B cell (primary cell): ENCODE data around the gene NCKAP1. TPM values are rescaled to one million over a fixed set of nuclear protein-coding genes. Genes with fewer than 3 reads are reported as not detected.
"Not testable (repeated sequence)": the region's sequence is repeated elsewhere in the genome, so short reads cannot be mapped to it uniquely, and the experiment has no call there.

Experiments used
- ATAC-seq: fragments of 200-7000 bp; cut with Tn5 transposase; one replicate; pipeline ENCODE4 v1.10.0; 2021; ENCODE audit warnings: low read depth, mild to moderate bottlenecking, moderate number of reproducible peaks, moderate library complexity
- CTCF ChIA-PET: fragments of 350-600 bp; sonication (Branson Sonifier 250); formaldehyde crosslinking; loops from one replicate; lab custom pipeline; 2021; ENCODE audit warnings: antibody characterized with exemption, inconsistent platforms; lab: Charles Lee
- POLR2A ChIA-PET: fragments of 350-600 bp; sonication (Branson Sonifier 250); formaldehyde crosslinking; loops from one replicate; lab custom pipeline; 2021; ENCODE audit warnings: antibody characterized with exemption; lab: Charles Lee
- DNase-seq: peaks from one replicate; pipeline ENCODE4 v3.0.0; 2013
- H2AFZ ChIP-seq: 2 replicates; pipeline ENCODE4 v1.6.1; 2012; ENCODE audit warnings: mild to moderate bottlenecking, low read depth, low read length; ENCODE audit not compliant: insufficient read depth, poor library complexity, severe bottlenecking
- H3K27ac ChIP-seq, 2 donors: 1 replicate in 1 of 2; 2 replicates in 1 of 2; pipeline ENCODE4 v1.5.1; 2012 to 2013; ENCODE audit warnings: low read length in 2 of 2, mild to moderate bottlenecking in 2 of 2, moderate library complexity in 1 of 2
- H3K27me3 ChIP-seq, 4 experiments: fragments of 200-600 bp in 1 of 4; sonication (generic) in 1 of 4; replicated peaks in 1 of 4; 1 replicate in 2 of 4; 2 replicates in 2 of 4; pipeline versions ENCODE4 v1.6.1 to v1.7.0; 2013 to 2016; ENCODE audit warnings: low read length in 3 of 4, mild to moderate bottlenecking in 2 of 4, mixed read lengths in 1 of 4, moderate library complexity in 1 of 4; ENCODE audit not compliant: insufficient read depth in 4 of 4, control insufficient read depth in 3 of 4; ENCODE audit errors: control extremely low read depth in 1 of 4
- H3K36me3 ChIP-seq, 2 experiments: replicated peaks in 1 of 2; 1 replicate in 1 of 2; 2 replicates in 1 of 2; pipeline versions ENCODE4 v1.6.1 to v1.7.1; 2013; ENCODE audit warnings: low read length in 1 of 2; ENCODE audit not compliant: insufficient read depth in 2 of 2, control insufficient read depth in 1 of 2; ENCODE audit errors: control extremely low read depth in 1 of 2, extremely low read depth in 1 of 2
- H3K4me1 ChIP-seq, 2 donors: fragments of 200-600 bp in 1 of 2; sonication (generic) in 1 of 2; 1 replicate in 1 of 2; 2 replicates in 1 of 2; pipeline versions ENCODE4 v1.5.1 to v1.6.1; 2013 to 2017; ENCODE audit warnings: low read length in 2 of 2; ENCODE audit not compliant: control insufficient read depth in 2 of 2, insufficient read depth in 2 of 2
- H3K4me2 ChIP-seq: replicated peaks from 2 replicates; pipeline ENCODE3; 2012; ENCODE audit warnings: mild to moderate bottlenecking, low read depth, low read length; ENCODE audit not compliant: poor library complexity, severe bottlenecking
- H3K4me3 ChIP-seq, 5 experiments: fragments of 200-600 bp in 1 of 5; sonication (generic) in 1 of 5; 1 replicate in 3 of 5; 2 replicates in 2 of 5; pipeline versions ENCODE4 v1.5.1 to v1.7.0; 2011 to 2016; ENCODE audit warnings: low read length in 4 of 5, mild to moderate bottlenecking in 4 of 5, low read depth in 2 of 5, control low read depth in 1 of 5, moderate library complexity in 1 of 5; ENCODE audit not compliant: insufficient read depth in 1 of 5; ENCODE audit errors: control extremely low read depth in 1 of 5, extremely low read depth in 1 of 5
- H3K79me2 ChIP-seq: fragments of 200-600 bp; sonication (generic); one replicate; pipeline ENCODE4 v1.6.0; 2016; ENCODE audit warnings: low read length; ENCODE audit not compliant: control insufficient read depth, insufficient read depth
- H3K9ac ChIP-seq: fragments of 200-600 bp; sonication (generic); 2 replicates; pipeline ENCODE4 v1.6.1; 2017; ENCODE audit warnings: mild to moderate bottlenecking, low read length, moderate library complexity
- H3K9me3 ChIP-seq, 3 donors: one replicate each; pipeline versions ENCODE4 v1.6.1 to v1.7.1; 2013; ENCODE audit warnings: low read length in 2 of 3; ENCODE audit not compliant: control insufficient read depth in 2 of 3, insufficient read depth in 1 of 3; ENCODE audit errors: control extremely low read depth in 1 of 3
- H4K20me1 ChIP-seq: 2 replicates; pipeline ENCODE4 v1.6.0; 2012; ENCODE audit warnings: mild to moderate bottlenecking, low read length; ENCODE audit not compliant: insufficient read depth, control insufficient read depth, poor library complexity, severe bottlenecking
- H3K27ac Mint-ChIP-seq: one replicate; pipeline ENCODE4 v1.8.0; 2021; ENCODE audit warnings: mixed read lengths
- H3K27me3 Mint-ChIP-seq: one replicate; pipeline ENCODE4 v1.8.0; 2021; ENCODE audit warnings: mixed read lengths
- H3K4me1 Mint-ChIP-seq: one replicate; pipeline ENCODE4 v1.8.0; 2021; ENCODE audit warnings: mixed read lengths
- H3K4me3 Mint-ChIP-seq: one replicate; pipeline ENCODE4 v1.8.0; 2021; ENCODE audit warnings: mixed read lengths
- H3K9me3 Mint-ChIP-seq: one replicate; pipeline ENCODE4 v1.8.0; 2022; ENCODE audit warnings: mixed read lengths; ENCODE audit not compliant: insufficient read depth
- CTCF ChIP-seq: fragments of 200-600 bp; IDR thresholded peaks from one replicate; pipeline ENCODE4 v1.8.0; 2022; ENCODE audit warnings: antibody characterized with exemption, mild to moderate bottlenecking
- EZH2 ChIP-seq: IDR thresholded peaks from 2 replicates; pipeline ENCODE4 v1.6.1; 2012; ENCODE audit warnings: borderline replicate concordance, low read depth, mild to moderate bottlenecking, moderate library complexity, low read length; ENCODE audit not compliant: insufficient read depth, poor library complexity, severe bottlenecking
- WGBS: methylation state at CpG from one replicate; pipeline ENCODE4 v1.1.5; 2013; ENCODE audit warnings: missing lambda C conversion rate; ENCODE audit not compliant: insufficient coverage; 5-methylcytosine and 5-hydroxymethylcytosine counted together
- intact Hi-C: fragments of 100-400 bp; cut with micrococcal nuclease; formaldehyde crosslinking; loops from one replicate; pipeline ENCODE4 v1.10.0; 2022
- polyA plus RNA-seq: library from polyadenylated mRNA; depleted of rRNA; stranded (reverse); fragments of >200 nt; gene quantifications from 2 replicates; pipeline ENCODE4 v1.2.3, GENCODE V29; 2012
- total RNA-seq, 2 donors: library from RNA; stranded (reverse); fragments of 120-200 nt in 1 of 2; gene quantifications; 1 replicate in 1 of 2; 2 replicates in 1 of 2; pipeline versions ENCODE4 v1.2.3 to v1.2.4, GENCODE V29; 2013 to 2022

NCKAP1 gene
- total and polyA plus RNA-seq, 2 donors (not counting 1 experiment from before 2014, with no cell fraction given) = 0.05 TPM; not detected in 1

GRCh38 chr2:182883451-182883850, 154.8 kb downstream of the NCKAP1 start:
- Histone ChIP-seq H3K27me3 (no peaks in the 10 kb centered on the region), H3K36me3 (no peaks in the 10 kb centered on the region), H4K20me1 (no peaks in the 10 kb centered on the region), H2AFZ (no peak overlapping the region), H3K4me3 (no peak overlapping the region), H3K4me1 (no peaks in the 10 kb centered on the region), H3K9ac (no peak overlapping the region), H3K79me2 (no peaks in the 10 kb centered on the region), H3K9me3 (peaks cover 2 to 4% (median 4%) of the 10 kb centered on the region in 3 donors), H3K27ac (no peak overlapping the region), H3K4me2 (no peak overlapping the region)
- H3K27me3 Mint-ChIP-seq = no peaks in the 10 kb centered on the region
- WGBS = no CpG with 5 or more reads among the region's 2 CpGs
- ATAC-seq (no peak), DNase-seq (no peak)
- ChIA-PET POLR2A (no interaction called here), CTCF (no interaction called here)
- intact Hi-C loops = no loop called here
- H3K4me1 Mint-ChIP-seq = no peaks in the 10 kb centered on the region
- no peak overlapping the region for H3K4me3 Mint-ChIP-seq
- H3K9me3 Mint-ChIP-seq = peaks cover 5% of the 10 kb centered on the region
- TF ChIP-seq CTCF (no peak), EZH2 (no peak)
- no peak overlapping the region for H3K27ac Mint-ChIP-seq

GRCh38 chr2:182880100-182880499, 158.2 kb downstream of the NCKAP1 start:
- POLR2A ChIA-PET, ATAC-seq, H4K20me1 ChIP-seq, H3K4me1 ChIP-seq, intact Hi-C loops, H3K9ac ChIP-seq, H3K36me3 ChIP-seq, H3K27ac Mint-ChIP-seq, H3K27ac ChIP-seq, H3K4me3 Mint-ChIP-seq, H3K4me1 Mint-ChIP-seq, CTCF ChIA-PET, H3K79me2 ChIP-seq, H3K27me3 ChIP-seq, H3K9me3 ChIP-seq, H3K4me2 ChIP-seq, H3K27me3 Mint-ChIP-seq, H2AFZ ChIP-seq, H3K4me3 ChIP-seq, DNase-seq: not testable (repeated sequence)
- no CpG with 5 or more reads among the region's 1 CpG for WGBS
- peaks cover 10% of the 10 kb centered on the region for H3K9me3 Mint-ChIP-seq

GRCh38 chr2:182876653-182877052, 161.6 kb downstream of the NCKAP1 start:
- ATAC-seq, H3K4me2 ChIP-seq, H3K9me3 ChIP-seq, DNase-seq, H3K9ac ChIP-seq, H3K27ac ChIP-seq, H3K27me3 ChIP-seq, intact Hi-C loops, H3K4me1 Mint-ChIP-seq, CTCF ChIA-PET, H4K20me1 ChIP-seq, H2AFZ ChIP-seq, H3K4me1 ChIP-seq, POLR2A ChIA-PET, H3K4me3 Mint-ChIP-seq, H3K4me3 ChIP-seq, H3K79me2 ChIP-seq, H3K36me3 ChIP-seq, H3K27ac Mint-ChIP-seq: not testable (repeated sequence)
- WGBS = no CpG with 5 or more reads among the region's 1 CpG
- peaks cover 17% of the 10 kb centered on the region for H3K27me3 Mint-ChIP-seq
- H3K9me3 Mint-ChIP-seq = peaks cover 10% of the 10 kb centered on the region
